Activated CD8-positive, alpha-beta memory T cell treated with anti-CD3 and anti-CD28 coated beads for 48 hours (primary cell): ENCODE measurements around the gene ENO2.

Source experiments
- DNase-seq, 3 experiments: peaks; one replicate each; pipeline ENCODE4 v3.0.0-alpha.2; 2020; ENCODE audit warnings: low read depth in 2 of 3, low spot score in 2 of 3

Gene ENO2

GRCh38 chr12:6948873-6949594, 34.7 kb downstream of the ENO2 start:
- no peak for DNase-seq

- no peak for DNase-seq
Observed at GRCh38 chr12:6950401-6950801, 36.0 kb downstream of the ENO2 start.

GRCh38 chr12:6950811-6951540, 36.6 kb downstream of the ENO2 start, which contains the start of gene PTPN6:
TSS of gene PTPN6 (plus strand) at chr12:6951356. CDS start at chr12:6951513, 157 bp downstream.
- no peak for DNase-seq

- DNase-seq = no peak
Observed at GRCh38 chr12:6951551-6952120, 37.3 kb downstream of the ENO2 start.

GRCh38 chr12:6952121-6952862, 37.9 kb downstream of the ENO2 start:
- DNase-seq = no peak

GRCh38 chr12:6952863-6953441, 38.6 kb downstream of the ENO2 start:
- no peak for DNase-seq

- DNase-seq = peak in 1 of 3 experiments; percentile 80
Observed at GRCh38 chr12:6953442-6954315, 39.3 kb downstream of the ENO2 start.

- no peak for DNase-seq
Observed at GRCh38 chr12:6954316-6955107, 40.1 kb downstream of the ENO2 start.

- DNase-seq = no peak
Observed at GRCh38 chr12:6955108-6956020, 41.0 kb downstream of the ENO2 start.

- DNase-seq = no peak
Observed at GRCh38 chr12:6956021-6956727, 41.8 kb downstream of the ENO2 start.

GRCh38 chr12:6957151-6957701, 42.8 kb downstream of the ENO2 start:
- DNase-seq = no peak

- DNase-seq = no peak
Observed at GRCh38 chr12:6957741-6958608, 43.6 kb downstream of the ENO2 start.

GRCh38 chr12:6958609-6959057, 44.3 kb downstream of the ENO2 start:
- DNase-seq = no peak

- DNase-seq = no peak
Observed at GRCh38 chr12:6959058-6959804, 44.9 kb downstream of the ENO2 start.

GRCh38 chr12:6959805-6960592, 45.6 kb downstream of the ENO2 start:
- no peak for DNase-seq
